ENCODE results near the gene SYAP1.
"Not testable (repeated sequence)": the region's sequence is repeated elsewhere in the genome, so short reads cannot be mapped to it uniquely, and the experiment has no call there.

Gene SYAP1

DNA sequence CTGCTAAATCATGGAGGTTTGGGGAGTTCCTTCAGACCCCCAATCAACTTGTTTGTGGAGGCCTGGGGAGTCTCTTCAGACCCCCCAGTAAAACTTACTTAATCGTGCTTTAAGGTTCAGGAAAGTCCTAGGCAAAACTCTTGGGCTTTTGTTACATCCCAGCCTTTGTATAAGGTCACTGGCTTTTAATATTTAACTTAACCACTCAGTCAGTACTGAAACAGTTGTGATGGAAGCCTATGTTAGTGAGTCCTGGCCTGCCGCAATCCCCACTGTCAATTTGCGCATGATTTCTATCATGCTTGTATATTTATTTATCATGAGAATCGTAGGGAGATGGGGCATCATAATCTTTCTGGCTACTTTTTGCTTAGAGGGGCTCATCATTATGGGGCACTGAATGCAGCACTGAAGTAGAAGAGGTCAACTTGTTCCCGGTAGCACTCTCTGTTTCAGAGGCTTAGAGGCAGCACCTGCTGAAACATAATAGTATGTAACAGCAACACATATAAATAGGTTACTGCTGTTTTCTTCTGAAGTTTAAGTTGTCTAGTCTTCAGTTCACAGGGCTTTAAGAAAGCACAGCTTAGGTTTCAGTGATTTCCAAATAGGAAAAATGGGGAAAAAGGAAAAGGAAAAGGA is 7.1 kb downstream of the SYAP1 start:
- DNase-seq: not testable (repeated sequence)

DNA sequence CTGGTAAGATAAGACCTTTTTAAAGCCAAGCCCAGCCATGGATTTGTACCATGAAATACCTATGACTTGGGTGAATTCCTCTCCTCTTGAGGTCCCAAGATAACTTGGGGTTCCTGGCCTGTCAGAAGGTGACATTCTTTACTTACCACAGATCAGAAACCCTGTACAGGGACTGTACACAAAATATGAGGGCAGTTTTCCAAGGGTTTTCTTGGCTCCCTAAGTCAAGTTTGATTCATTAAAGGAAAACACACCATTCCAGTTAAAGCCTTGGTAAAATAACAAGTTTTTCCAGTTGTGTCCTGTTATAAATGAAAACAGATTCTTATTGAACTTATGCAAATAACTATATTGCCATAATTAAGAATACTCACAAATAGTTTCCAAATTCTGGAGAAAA is 8.2 kb downstream of the SYAP1 start:
- DNase-seq: no peak

DNA sequence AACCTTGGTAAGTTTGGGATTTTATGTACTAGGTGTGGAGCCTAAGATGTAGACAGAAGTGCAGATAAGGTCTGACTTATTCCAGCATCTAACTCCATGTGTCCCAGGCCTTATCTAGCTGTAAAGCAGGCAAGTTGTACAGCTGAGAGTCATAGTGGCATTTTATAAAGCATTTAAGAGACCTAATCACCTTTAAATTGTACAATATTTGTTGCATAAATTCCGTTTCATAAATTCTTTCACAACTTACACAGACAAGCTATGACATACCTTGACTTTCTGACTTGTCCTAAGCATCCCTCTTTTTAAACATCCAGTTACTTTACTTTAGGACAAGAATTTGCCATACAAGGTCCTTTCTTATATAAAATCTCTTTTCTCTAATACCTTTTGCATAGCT is 11.0 kb downstream of the SYAP1 start:
- DNase-seq: no peak

DNA sequence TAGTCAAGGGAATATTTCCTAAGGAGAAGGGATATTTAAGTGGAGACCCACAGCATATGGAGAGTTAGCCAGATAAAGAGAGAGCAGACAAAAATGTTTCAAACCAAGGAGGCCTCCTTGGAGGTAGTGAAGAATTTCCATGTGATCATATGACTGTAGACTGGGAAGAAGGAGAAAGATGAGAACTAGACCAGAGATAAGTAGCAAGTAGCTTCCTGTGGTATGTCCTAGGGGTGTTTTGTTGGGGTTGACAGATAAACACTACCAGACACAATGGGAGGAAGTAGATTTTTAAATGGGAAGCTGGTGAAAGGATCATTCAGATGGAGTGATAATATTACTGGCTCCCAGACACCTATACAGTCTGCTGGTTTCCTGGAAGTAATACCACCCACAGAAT is 13.6 kb downstream of the SYAP1 start:
- no peak for DNase-seq

DNA sequence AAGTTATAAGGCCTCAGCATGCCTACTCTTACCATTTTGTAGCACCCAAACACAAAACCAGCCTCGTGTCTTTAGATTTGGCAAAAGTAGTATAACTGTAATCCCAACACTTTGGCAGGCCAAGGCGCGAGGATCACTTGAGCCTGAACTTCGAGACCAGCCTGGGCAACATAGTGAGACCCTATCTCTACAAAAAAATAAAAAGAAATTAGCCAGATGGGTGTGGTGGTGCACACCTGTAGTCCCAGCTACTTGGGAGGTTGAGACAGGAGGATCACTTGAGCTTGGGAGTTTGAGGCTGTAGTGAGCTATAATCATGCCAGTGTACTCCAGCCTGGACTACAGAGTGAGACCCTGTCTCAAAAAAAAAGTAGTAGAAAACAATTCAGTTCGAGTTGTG is 17.6 kb downstream of the SYAP1 start:
- no peak for DNase-seq

DNA sequence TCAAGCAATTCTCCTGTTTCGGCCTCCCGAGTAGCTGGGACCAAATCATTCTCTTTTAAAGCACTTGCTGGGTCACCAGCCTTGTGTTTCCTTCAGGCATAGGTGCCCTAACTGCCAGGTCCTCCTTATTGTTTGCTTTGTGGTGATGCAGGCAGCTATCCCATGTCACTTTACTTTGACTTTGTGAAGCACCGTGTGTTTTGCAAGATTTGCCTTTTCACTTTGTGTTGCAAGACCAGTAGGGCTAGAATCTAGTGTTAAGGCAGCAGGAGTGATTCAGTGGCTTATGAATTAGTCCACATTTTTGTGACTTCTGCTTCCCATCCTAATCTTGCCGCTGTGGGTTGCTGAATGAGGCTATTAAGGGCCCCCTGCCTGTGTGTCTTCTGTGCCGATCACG is 20.2 kb downstream of the SYAP1 start:
- no peak for DNase-seq

DNA sequence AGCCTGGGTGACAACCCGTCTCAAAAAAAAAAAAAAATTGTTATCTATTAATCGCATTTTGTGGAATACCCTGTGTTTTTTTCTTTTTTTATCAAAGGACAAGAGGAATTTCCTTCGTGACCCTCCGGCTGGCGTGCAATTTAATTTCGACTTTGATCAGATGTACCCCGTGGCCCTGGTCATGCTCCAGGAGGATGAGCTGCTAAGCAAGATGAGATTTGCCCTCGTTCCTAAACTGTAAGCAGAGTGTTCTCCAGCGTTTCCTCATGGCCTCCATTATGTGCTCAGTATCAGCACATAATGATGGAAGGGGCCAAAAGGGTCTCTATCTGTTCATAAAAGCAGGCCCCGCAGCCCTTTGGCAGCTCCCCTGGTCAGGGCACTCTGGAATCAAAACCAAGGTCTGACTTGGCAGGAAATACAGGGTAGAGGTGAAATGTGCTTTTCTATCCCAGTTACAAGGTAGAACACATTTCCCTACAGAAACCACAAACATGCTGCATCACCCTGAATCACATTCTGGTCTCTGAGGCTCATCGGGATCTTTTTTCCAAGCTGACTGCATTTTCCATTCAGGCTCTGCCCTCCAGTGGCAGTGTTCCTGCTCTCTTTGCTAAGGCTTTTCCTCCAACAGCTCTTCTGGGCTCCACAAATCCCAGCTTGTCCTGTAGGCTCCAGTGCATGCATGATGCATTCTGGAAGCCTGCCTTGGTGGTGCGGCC is 24.4 kb downstream of the SYAP1 start:
- no peak for DNase-seq

DNA sequence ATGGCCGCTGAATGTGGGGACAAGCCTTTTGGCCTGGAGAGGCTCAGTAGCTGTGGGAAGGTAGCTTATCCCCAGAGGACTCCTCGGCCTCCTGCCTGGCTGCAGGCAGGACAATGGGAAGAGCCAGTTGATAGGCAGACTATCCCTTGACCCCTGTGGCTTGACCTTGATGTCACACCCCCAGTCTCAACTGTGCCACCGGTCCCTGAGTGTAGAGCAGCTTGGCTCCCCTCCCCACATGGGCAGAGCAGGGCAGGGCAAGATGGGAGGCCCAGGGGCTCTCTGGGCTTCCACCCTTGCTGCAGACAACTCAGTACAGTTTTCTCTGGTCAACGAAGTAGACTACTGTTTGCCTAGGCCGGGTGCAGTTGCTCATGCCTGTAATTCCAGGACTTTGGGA is 25.7 kb downstream of the SYAP1 start:
- DNase-seq: no peak

DNA sequence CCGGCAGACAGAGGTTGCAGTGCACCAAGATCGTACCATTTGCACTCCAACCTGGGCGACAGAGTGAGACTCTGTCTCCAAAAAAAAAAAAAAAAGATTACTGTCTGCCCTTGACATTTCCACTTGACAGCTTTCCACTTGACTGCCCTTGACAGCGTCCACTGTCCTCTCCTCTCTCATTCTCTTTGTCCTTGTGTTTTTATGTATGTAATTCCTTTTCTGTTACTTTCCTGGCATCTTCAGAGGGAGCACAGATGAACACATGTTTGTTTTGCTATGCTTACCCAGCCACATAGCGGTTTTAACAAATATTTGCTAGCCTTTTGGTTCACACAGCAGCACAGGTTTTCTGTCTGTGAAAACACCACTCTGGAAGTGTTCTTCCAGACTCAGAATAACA is 26.2 kb downstream of the SYAP1 start:
- peak; percentile 0 for DNase-seq

DNA sequence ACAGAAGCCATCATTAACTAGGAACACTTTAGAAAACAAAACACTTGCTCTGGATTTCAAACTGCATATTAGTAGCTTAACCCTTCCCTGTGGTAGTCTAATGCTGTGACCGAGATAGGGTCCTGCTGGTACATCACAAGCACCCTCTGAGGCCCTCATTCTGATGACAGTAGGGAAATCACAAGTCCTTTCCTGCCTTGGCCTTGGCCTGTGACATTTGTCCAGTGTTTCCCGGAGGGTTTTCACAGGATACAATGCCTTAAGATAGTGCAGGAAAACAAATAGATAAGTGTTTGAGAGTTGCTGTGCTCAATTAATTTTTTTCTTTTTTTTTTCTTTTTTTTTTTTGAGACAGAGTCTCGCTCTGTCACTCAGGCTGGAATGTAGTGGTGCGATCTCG is 29.0 kb downstream of the SYAP1 start:
- no peak for DNase-seq

DNA sequence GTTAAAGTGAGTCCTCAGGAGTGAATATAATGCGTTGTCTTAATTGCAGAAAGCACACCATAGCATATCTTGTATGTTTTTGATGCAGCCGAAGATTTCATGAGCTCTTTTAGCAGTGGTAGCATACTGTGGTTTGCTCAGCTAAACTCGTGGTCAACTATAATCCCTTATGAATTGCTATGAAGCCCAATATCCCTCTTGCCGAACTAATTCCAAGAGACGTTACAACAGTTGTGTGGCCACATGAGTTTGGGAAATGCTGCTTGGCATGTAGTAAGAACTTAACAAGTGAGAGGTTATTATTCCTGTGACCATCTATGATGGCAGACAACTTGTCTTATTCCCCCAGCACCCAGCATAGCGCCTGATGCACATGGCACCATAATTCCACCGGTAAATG is 30.7 kb downstream of the SYAP1 start:
- DNase-seq: no peak

DNA sequence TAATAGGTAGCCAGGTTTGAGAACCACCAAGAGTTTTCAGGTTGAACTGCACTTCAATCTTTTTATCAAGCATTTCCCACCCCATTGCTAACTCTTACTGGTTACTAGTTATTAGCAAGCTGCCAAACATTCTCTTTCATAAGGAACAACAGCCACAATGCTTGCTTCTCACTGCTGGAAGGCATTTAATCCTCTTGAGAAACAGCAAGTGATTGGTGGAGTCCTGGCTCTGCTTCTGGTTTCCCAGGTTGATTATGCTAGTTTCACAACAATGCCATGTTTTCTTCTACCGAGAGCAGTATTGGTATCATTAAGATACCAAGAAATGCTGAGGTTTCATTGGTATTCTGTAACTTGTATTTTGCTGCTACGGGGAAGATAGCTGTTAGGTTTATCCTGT is 34.6 kb downstream of the SYAP1 start:
- DNase-seq: no peak

DNA sequence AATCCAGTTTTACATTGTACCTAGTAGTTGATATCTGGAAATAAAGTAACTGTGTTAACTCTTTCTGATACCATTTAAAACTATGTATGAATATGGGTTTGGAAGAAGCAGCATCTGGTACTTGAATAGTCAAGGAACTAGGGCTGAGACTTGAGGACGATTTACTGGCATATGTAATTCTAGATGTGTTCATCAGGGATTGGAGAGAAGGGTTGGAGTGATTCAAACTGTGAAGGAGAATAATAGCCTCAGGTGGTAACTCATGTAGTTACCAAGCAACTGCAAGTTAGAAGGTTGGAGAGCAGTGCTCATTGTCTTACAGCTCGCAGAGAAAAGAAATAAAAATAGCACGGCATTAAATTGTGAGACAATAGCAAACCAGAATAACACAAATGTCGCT is 37.3 kb downstream of the SYAP1 start:
- DNase-seq: peak; percentile 84

DNA sequence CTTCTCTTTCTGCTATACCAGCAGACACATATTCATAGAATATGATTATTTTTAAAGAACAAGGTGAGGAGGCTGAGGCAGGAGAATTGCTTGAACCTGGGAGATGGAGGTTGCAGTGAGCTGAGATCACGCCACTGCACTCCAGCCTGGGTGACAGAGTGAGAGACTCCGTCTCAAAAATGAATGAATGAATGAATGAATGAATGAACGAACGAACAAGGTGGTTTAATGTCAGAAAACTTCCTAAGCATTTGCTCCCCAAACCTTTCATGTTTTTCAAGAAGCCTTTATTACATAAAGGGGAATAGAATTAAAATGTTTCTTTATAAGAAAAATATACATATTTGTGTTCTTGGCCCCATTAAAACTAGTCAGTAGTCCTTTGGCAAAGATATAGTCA is 42.1 kb downstream of the SYAP1 start:
- not testable (repeated sequence) for DNase-seq

DNA sequence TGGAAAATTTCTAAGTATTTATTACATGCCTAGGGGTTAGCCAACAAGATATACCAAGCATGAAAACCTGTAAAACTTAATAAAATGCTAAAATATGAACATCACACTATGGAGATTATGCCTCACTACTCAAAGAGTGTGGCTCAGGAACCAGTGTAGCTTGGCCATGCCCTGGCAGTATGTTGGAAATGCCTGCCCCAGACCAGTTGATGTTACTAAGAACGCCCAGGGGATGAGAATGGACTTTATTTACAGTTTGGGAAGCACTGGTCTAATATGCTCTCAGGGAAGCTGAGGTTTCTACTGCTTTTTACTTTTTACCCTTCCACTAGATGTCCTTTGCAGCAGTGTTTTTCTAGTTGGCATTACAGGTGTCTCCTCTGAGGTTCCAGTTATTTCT is 43.2 kb downstream of the SYAP1 start:
- DNase-seq: no peak

DNA sequence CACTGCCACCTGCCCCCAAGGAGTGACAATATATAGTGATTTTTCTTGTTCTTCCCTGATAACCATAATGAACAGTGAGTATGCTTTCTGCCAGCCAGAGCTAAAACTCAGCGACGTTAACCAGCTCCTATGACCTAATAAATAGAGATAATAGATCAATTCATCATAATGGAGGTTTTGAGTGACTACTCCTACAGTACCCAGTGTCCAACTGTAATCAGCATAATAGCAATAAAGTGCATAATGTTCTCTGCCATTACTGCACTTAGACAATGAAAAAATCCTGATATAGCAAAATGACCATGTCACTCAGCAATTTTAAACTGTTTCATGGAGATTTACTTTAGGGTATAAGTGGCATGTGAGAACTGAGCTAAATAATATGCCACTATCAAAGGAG is 46.2 kb downstream of the SYAP1 start:
- no peak for DNase-seq

DNA sequence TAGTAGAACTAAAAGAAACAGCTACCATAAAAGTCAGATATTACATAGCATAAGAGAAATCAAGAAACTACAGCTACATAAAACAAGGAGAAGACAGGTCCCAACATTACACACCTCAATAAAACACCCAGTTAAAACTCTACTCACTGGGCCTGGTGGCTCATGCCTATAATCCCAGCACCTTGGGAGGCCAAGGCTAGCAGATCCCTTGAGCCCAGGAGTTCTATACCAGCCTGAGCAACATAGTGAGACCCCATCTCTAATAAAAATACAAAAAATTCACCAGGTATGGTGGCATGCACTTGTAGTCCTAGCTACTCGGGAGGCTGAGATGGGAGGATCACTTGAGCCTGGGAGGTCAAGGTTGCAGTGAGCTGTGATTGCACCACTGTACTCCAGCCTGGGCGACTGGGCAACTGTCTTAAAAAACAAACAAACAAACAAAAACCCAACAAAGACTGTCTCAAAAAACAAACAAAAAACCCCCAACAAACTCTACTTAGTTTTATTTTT is 51.6 kb downstream of the SYAP1 start:
- no peak for DNase-seq

DNA sequence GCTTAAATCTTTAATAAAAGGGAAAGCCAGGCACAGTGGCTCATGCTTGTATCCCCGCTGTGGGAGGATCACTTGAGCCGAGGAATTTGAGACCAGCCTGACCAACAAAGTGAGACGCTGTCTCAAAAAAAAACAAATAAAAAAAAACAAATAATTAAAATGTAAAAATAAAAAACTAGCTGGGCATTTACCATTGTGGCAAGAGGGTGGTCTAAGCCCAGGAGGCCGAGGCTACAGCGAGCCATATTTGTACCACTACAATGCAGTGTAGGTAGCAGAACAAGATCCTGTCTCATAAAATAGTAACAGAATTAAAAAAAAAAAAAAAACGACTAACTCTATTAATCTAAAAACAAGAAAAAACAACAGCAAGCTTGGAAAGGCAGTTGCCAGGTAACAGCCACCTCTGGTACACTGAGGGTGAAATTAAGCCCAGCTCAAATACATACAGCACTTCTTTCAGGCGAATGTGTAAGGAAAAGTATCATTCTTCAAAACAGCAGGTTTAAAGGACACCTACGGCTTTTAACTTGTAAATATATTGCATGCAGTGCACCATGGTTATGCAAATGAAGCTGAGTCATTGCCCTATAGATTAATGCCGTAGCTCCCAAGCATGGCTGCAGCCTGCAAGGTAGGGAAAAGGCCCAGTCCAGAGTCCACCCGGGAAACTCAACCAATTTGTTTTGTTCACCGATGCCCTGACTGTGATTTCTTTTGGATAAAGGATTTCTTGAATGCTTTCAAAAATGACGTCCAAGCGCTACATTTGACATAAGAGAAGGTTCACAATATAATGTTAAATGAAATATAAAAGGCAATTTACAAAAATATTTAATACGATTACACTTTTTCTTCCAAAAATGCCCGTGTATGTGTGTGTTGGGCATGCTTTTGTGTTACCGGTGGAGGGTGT is 52.3 kb downstream of the SYAP1 start:
- no peak for DNase-seq

DNA sequence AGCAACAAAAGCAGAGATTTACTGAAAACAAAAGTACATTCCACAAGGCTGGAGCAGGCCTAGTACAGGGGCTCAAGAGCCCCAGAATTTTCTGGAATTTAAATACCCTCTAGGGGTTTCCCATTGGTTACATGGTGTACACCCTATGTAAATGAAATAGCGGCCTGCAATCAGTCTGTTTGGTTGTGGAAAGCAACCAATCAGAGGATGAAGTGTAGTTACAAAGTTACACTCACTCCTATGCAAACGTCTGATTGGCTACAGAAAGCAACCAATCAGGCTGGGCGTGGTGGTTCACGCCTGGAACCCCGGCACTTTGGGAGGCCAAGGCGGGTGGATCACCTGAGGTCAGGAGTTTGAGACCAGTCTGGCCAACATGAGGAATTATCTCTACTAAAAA is 53.0 kb downstream of the SYAP1 start:
- DNase-seq: no peak

DNA sequence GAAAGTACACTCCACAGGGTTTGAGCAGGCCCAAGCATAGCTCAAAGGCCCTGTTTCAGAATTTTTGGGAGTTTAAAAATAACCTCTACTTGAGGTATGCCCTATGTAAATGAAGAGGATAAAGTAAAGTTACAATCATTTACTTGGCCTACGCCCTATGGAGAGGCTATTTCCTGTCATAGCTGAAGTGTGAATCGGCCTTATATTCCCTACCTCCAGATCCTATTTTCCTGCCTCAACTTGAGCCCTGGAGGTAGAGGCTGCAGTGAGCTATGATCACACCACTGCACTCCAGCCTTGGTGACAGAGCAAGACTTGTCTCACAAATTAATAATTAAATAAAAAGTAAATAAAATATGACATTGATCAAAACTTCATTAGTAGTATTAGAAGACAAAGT is 55.3 kb downstream of the SYAP1 start:
- DNase-seq: no peak

DNA sequence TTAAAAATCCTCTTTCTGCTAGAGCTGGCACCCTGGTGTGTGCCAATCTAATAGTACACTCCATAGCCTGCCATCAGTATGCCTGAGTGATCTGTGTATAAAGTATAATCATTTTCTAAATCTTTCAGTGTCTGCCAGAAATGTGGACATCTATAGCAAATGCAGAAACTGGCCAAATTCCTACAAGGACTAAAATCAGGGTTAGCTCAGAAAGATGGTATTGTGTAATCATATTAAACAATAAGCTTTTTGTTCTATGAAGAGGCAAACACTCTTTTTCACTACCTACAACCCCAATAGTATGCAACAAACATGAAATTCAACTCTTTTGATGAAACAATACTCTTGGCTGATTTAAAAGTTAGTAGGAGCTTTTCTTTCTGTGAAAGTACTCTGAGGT is 59.1 kb downstream of the SYAP1 start:
- no peak for DNase-seq

DNA sequence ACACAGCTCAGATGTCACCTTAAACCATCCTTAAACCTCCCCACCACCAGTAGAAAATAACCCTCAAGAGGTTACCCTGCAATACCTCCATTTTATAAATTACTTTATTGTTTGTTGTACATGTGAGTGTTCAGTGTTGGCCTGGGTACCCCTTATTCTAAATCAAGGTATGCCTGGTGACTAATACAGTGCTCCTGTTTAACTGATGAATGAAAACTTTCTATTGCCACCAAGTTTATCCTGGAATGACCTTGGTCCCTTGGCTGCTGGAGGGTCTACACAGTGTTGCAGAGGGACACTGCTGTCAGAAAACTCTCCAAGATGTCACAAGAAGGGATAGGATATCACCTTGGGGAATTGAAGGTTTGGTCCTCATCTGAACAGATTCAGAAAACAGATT is 59.6 kb downstream of the SYAP1 start:
- DNase-seq: no peak

DNA sequence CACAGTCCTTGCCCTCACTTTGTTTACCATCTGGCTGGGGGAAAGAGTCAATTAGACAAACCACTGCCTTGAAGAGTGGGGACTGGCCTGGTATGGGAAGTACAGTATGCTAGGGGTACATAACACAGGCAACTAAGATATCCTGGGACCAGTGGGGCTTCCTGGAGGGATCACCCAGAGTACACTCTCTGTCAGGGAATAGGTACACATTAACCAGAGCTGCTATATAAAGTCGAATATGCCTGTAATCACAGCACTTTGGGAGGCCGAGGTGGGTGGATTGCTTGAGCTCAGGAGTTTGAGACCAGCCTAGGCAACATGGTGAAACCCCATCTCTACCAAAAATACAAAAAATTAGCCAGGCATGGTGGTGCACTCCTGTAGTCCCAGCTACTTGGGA is 60.4 kb downstream of the SYAP1 start:
- DNase-seq: not testable (repeated sequence)

DNA sequence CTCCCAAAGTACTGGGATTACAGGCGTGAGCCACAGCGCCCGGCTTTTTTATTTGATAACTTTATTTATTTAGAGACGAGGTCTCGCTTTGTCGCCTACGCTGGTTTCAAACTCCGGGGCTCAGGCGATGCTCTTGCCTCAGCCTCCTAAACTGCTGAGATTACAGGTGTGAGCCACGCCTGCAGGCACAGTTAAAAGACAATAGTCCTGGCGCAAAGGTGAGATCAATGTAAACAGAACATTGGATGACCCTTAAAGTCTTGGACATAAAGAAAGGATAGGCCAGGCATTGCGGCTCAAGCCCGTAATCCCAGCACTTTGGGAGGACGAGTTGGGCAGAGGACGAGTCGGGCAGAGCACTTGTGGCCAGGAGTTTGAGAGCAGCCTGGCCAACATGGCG is 64.0 kb downstream of the SYAP1 start:
- no peak for DNase-seq
